Testis (tissue), 3 donors: ENCODE results near the gene COPS7A. TPM values are rescaled to one million over a fixed set of nuclear protein-coding genes. Genes with fewer than 3 reads are reported as not detected.
"Not testable (repeated sequence)": the region's sequence is repeated elsewhere in the genome, so short reads cannot be mapped to it uniquely, and the experiment has no call there.

Source experiments
- DNase-seq: peaks from one replicate; pipeline ENCODE4 v3.0.0-alpha.2; 2019
- H3K27ac ChIP-seq, 2 donors: fragments of 200-600 bp; sonication (generic); one replicate each; pipeline ENCODE4 v1.5.1; 2019
- H3K27me3 ChIP-seq: fragments of 200-600 bp; sonication (generic); one replicate; pipeline ENCODE4 v1.5.1; 2019
- H3K36me3 ChIP-seq: fragments of 200-600 bp; sonication (generic); one replicate; pipeline ENCODE4 v1.5.1; 2017; ENCODE audit warnings: low read depth; ENCODE audit errors: missing control alignments
- H3K4me1 ChIP-seq: fragments of 200-600 bp; sonication (generic); one replicate; pipeline ENCODE4 v1.5.1; 2019
- H3K4me3 ChIP-seq, 2 donors: fragments of 200-600 bp; sonication (generic); one replicate each; pipeline ENCODE4 v1.5.1; 2017 to 2019
- H3K9me3 ChIP-seq: fragments of 200-600 bp; sonication (generic); one replicate; pipeline ENCODE4 v1.5.1; 2017
- CTCF ChIP-seq, 3 experiments: fragments of 450-650 bp in 2 of 3; fragments of 200-600 bp in 1 of 3; sonication (generic) in 1 of 3; IDR thresholded peaks; one replicate each; pipeline ENCODE4 v1.5.1; 2016 to 2019; ENCODE audit warnings: antibody characterized with exemption in 3 of 3, mild to moderate bottlenecking in 2 of 3, moderate library complexity in 1 of 3
- POLR2A ChIP-seq: fragments of 450-650 bp; IDR thresholded peaks from one replicate; pipeline ENCODE4 v1.6.1; 2017; ENCODE audit warnings: antibody characterized with exemption, mild to moderate bottlenecking, moderate library complexity
- WGBS, 2 donors: methylation state at CpG; one replicate each; pipeline ENCODE4 v1.1.5; 2018; 5-methylcytosine and 5-hydroxymethylcytosine counted together
- intact Hi-C: fragments of 100-400 bp; cut with DNase I; formaldehyde crosslinking; loops from one replicate; pipeline ENCODE4 v1.15.1; 2023; ENCODE audit warnings: low total_unique reads
- polyA plus RNA-seq: library from polyadenylated mRNA; stranded (reverse); fragments of 350-450 nt; fragmentation: Illumina TruSeq; extraction: RNeasy Lipid Tissue Mini Kit (QIAGEN cat#74804); gene quantifications from one replicate; pipeline ENCODE4 v1.2.3, GENCODE V29; 2014; ENCODE audit warnings: low read depth, low replicate concordance; ENCODE audit not compliant: insufficient read depth
- total RNA-seq, 2 donors: library from RNA; depleted of rRNA; stranded (reverse); fragments of >200 nt; gene quantifications; one replicate each; pipeline ENCODE4 v1.2.3, GENCODE V29; 2016

The COPS7A gene
- total and polyA plus RNA-seq, 3 donors from 2014 or later = 68.3 to 82.4 (median 69.4) TPM

- DNase-seq = peak; percentile 48
Measured at GRCh38 chr12:6700646-6701051, 23.2 kb upstream of the COPS7A start, which contains the start of gene PIANP. TSS of gene PIANP (minus strand) at chr12:6700815. CDS start at chr12:6698061, 2,754 bp downstream.

GRCh38 chr12:6701078-6701768 lies 22.6 kb upstream of the COPS7A start:
- whole genome bisulfite sequencing, 2 donors = 19 to 29% methylated on average over 5 to 13 of the region's 13 CpGs
- Histone ChIP-seq H3K4me1 (peaks cover 10% of the 10 kb centered on the region), H3K27ac (no peak overlapping the region), H3K36me3 (no peaks in the 10 kb centered on the region), H3K27me3 (no peaks in the 10 kb centered on the region), H3K4me3 (peak overlapping the region in 1 of 2 donors; percentile 61), H3K9me3 (no peaks in the 10 kb centered on the region)
- TF ChIP-seq CTCF (IDR thresholded peaks at IDR 0.05) (no peak), POLR2A (no peak)
- intact Hi-C loops = no loop called here
- DNase-seq = no peak

More at GRCh38 chr12:6700646-6701051, 23.2 kb upstream of the COPS7A start, which contains the start of gene PIANP:
- Histone ChIP-seq H3K9me3 (no peaks in the 10 kb centered on the region), H3K27me3 (no peaks in the 10 kb centered on the region), H3K4me3 (peak within 1 kb of the TSS; percentile 51 to 61), H3K27ac (no peak within 1 kb of the TSS), H3K4me1 (peaks cover 10% of the 10 kb centered on the region), H3K36me3 (no peaks in the 10 kb centered on the region)
- intact Hi-C loops = no loop called here
- 0% methylated on average over 2 to 23 of the region's 43 CpGs for WGBS, 2 donors
- TF ChIP-seq POLR2A (no peak), CTCF (IDR thresholded peaks at IDR 0.05) (no peak)

- Histone ChIP-seq H3K4me1 (peaks cover 10% of the 10 kb centered on the region), H3K27me3 (no peaks in the 10 kb centered on the region), H3K4me3 (no peak overlapping the region), H3K27ac (no peak overlapping the region), H3K9me3 (no peaks in the 10 kb centered on the region), H3K36me3 (no peaks in the 10 kb centered on the region)
- TF ChIP-seq CTCF (IDR thresholded peaks at IDR 0.05) (no peak), POLR2A (no peak)
- 29 to 38% methylated on average over 9 to 10 of the region's 10 CpGs for WGBS, 2 donors
- DNase-seq = no peak
- intact Hi-C loops = no loop called here
Measured at GRCh38 chr12:6703631-6704030, 20.2 kb upstream of the COPS7A start.

GRCh38 chr12:6708351-6708750 lies 15.5 kb upstream of the COPS7A start:
- H3K27me3 ChIP-seq, H3K4me1 ChIP-seq, H3K9me3 ChIP-seq, DNase-seq, intact Hi-C loops, H3K27ac ChIP-seq, H3K36me3 ChIP-seq: not testable (repeated sequence)
- WGBS, 2 donors = 56 to 83% methylated on average over 8 to 18 of the region's 21 CpGs
- H3K4me3 ChIP-seq = peak overlapping the region in 1 of 2 donors; percentile 49

GRCh38 chr12:6708960-6709394 lies 14.9 kb upstream of the COPS7A start:
- no peaks in the 10 kb centered on the region for H3K36me3 ChIP-seq
- WGBS, 2 donors = 42 to 62% methylated on average over 16 of the region's 16 CpGs
- peak overlapping the region in 1 of 2 donors; percentile 38 for H3K4me3 ChIP-seq
- peak; percentile 60 for DNase-seq
- no peaks in the 10 kb centered on the region for H3K4me1 ChIP-seq
- TF ChIP-seq CTCF (IDR thresholded peaks at IDR 0.05) (no peak), POLR2A (no peak)
- no peak overlapping the region for H3K27ac ChIP-seq
- H3K9me3 ChIP-seq = no peaks in the 10 kb centered on the region
- intact Hi-C loops = no loop called here
- H3K27me3 ChIP-seq = no peaks in the 10 kb centered on the region

GRCh38 chr12:6716031-6716873 lies 7.6 kb upstream of the COPS7A start:
- H3K4me1 ChIP-seq, H3K27me3 ChIP-seq, H3K36me3 ChIP-seq, H3K27ac ChIP-seq, H3K9me3 ChIP-seq, intact Hi-C loops: not testable (repeated sequence)
- peak; percentile 50 for DNase-seq
- H3K4me3 ChIP-seq = peak overlapping the region in 1 of 2 donors; percentile 13
- WGBS, 2 donors = 73 to 90% methylated on average over 3 to 36 of the region's 41 CpGs
